ENCODE measurements around the gene CALML6. TPM values are rescaled to one million over a fixed set of nuclear protein-coding genes. Genes with fewer than 3 reads are reported as not detected.
A peak's percentile ranks its signal among the peaks of the same experiment; 100 is the strongest.

The CALML6 gene
- polyA plus RNA-seq, 1 donor from 2014 or later, result not detected

GRCh38 chr1:1959840-1960479, 44.9 kb downstream of the CALML6 start:
- Histone ChIP-seq H3K4me2 (ENCODE audit: low read length) (no peak overlapping the region), H3K36me3 (ENCODE audit: insufficient read depth, low read length) (no peaks in the 10 kb centered on the region), H3K9ac (ENCODE audit: low read length) (no peak overlapping the region), H3K4me3 (ENCODE audit: low read length) (no peak overlapping the region), H3F3A (ENCODE audit: insufficient read depth, low read length, poor library complexity, severe bottlenecking) (no peaks in the 10 kb centered on the region), H3K27me3 (ENCODE audit: insufficient read depth, low read depth, low read length) (no peaks in the 10 kb centered on the region), H3K9me3 (ENCODE audit: low read length) (no peaks in the 10 kb centered on the region), H3K9me2 (ENCODE audit: insufficient read depth, low read length) (no peaks in the 10 kb centered on the region), H3K27ac (ENCODE audit: low read length) (no peak overlapping the region), H3K79me2 (replicated peaks; ENCODE audit: insufficient read depth, low read length) (no peaks in the 10 kb centered on the region), H4K20me1 (ENCODE audit: insufficient read depth) (no peaks in the 10 kb centered on the region), H2AFZ (ENCODE audit: low read depth, low read length) (no peak overlapping the region)
- TF ChIP-seq SMC3 (conservative IDR thresholded peaks at IDR 0.05; ENCODE audit: poor library complexity) (peak; percentile 54), MXI1 (conservative IDR thresholded peaks at IDR 0.05; ENCODE audit: poor library complexity, severe bottlenecking) (no peak), CTCF (IDR thresholded peaks at IDR 0.05; ENCODE audit: poor library complexity, severe bottlenecking) (peak; percentile 64), RAD21 (conservative IDR thresholded peaks at IDR 0.05) (peak; percentile 61)

GRCh38 chr1:1960480-1961196, 45.6 kb downstream of the CALML6 start:
- no peaks in the 10 kb centered on the region for H4K20me1 ChIP-seq (ENCODE audit: insufficient read depth)
- H3K4me2 ChIP-seq (ENCODE audit: low read length), result no peak overlapping the region
- H3K27me3 ChIP-seq (ENCODE audit: insufficient read depth, low read depth, low read length), result no peaks in the 10 kb centered on the region
- H3F3A ChIP-seq (ENCODE audit: insufficient read depth, low read length, poor library complexity, severe bottlenecking), result no peaks in the 10 kb centered on the region
- no peak overlapping the region for H2AFZ ChIP-seq (ENCODE audit: low read depth, low read length)
- H3K36me3 ChIP-seq (ENCODE audit: insufficient read depth, low read length), result no peaks in the 10 kb centered on the region
- no peaks in the 10 kb centered on the region for H3K9me2 ChIP-seq (ENCODE audit: insufficient read depth, low read length)
- no peaks in the 10 kb centered on the region for H3K9me3 ChIP-seq (ENCODE audit: low read length)
- no peak overlapping the region for H3K4me3 ChIP-seq (ENCODE audit: low read length)
- H3K9ac ChIP-seq (ENCODE audit: low read length), result no peak overlapping the region
- no peak overlapping the region for H3K27ac ChIP-seq (ENCODE audit: low read length)
- TF ChIP-seq RAD21 (conservative IDR thresholded peaks at IDR 0.05) (no peak), POLR2AphosphoS5 (IDR thresholded peaks at IDR 0.05) (no peak), EZH2 (IDR thresholded peaks at IDR 0.05; ENCODE audit: borderline replicate concordance, insufficient read depth, low read length, poor library complexity, severe bottlenecking) (no peak), TAF1 (IDR thresholded peaks at IDR 0.05; ENCODE audit: low read depth) (no peak), SMC3 (conservative IDR thresholded peaks at IDR 0.05; ENCODE audit: poor library complexity) (no peak), EP300 (conservative IDR thresholded peaks at IDR 0.05; ENCODE audit: poor library complexity, severe bottlenecking) (no peak), CTCF (IDR thresholded peaks at IDR 0.05; ENCODE audit: poor library complexity, severe bottlenecking) (no peak), REST (IDR thresholded peaks at IDR 0.05; ENCODE audit: borderline replicate concordance) (no peak), MXI1 (conservative IDR thresholded peaks at IDR 0.05; ENCODE audit: poor library complexity, severe bottlenecking) (no peak)
- no peaks in the 10 kb centered on the region for H3K79me2 ChIP-seq (replicated peaks; ENCODE audit: insufficient read depth, low read length)
